Fibroblast of lung (primary cell): ENCODE measurements around the gene CCDC38. TPM values are rescaled to one million over a fixed set of nuclear protein-coding genes. Genes with fewer than 3 reads are reported as not detected.

ENCODE experiments used
- DNase-seq, 2 donors: peaks; one replicate each; pipeline versions ENCODE4 v3.0.0 to v3.0.0-alpha.2; 2010; ENCODE audit warnings: low read depth in 2 of 2
- H2AFZ ChIP-seq: 2 replicates; pipeline ENCODE4 v1.5.1; 2012; ENCODE audit warnings: low read length, control low read depth, inconsistent platforms
- H3K27ac ChIP-seq: 2 replicates; pipeline ENCODE4 v1.5.1; 2011; ENCODE audit warnings: low read length, control low read depth; ENCODE audit not compliant: insufficient read depth
- H3K27me3 ChIP-seq: 2 replicates; pipeline ENCODE4 v1.5.1; 2011; ENCODE audit warnings: mild to moderate bottlenecking, low read length; ENCODE audit not compliant: control insufficient read depth, insufficient read depth
- H3K36me3 ChIP-seq: 2 replicates; pipeline ENCODE4 v1.5.1; 2011; ENCODE audit warnings: low read length; ENCODE audit not compliant: control insufficient read depth, insufficient read depth
- H3K4me1 ChIP-seq: 2 replicates; pipeline ENCODE4 v1.5.1; 2011; ENCODE audit warnings: low read length; ENCODE audit not compliant: control insufficient read depth, insufficient read depth; ENCODE audit errors: extremely low read depth
- H3K4me2 ChIP-seq: 2 replicates; pipeline ENCODE4 v1.5.1; 2011; ENCODE audit warnings: low read length, control low read depth; ENCODE audit not compliant: insufficient read depth; ENCODE audit errors: extremely low read depth
- H3K4me3 ChIP-seq, 4 experiments: fragments of 200-600 bp in 1 of 4; sonication (generic) in 1 of 4; replicated peaks in 1 of 4; 2 replicates each; pipeline ENCODE4 v1.5.1; 2011 to 2016; ENCODE audit warnings: low read length in 4 of 4, low read depth in 3 of 4, mild to moderate bottlenecking in 3 of 4, control low read depth in 2 of 4, inconsistent platforms in 1 of 4, mixed read lengths in 1 of 4; ENCODE audit not compliant: insufficient read depth in 1 of 4; ENCODE audit errors: control extremely low read depth in 1 of 4
- H3K79me2 ChIP-seq: 2 replicates; pipeline ENCODE4 v1.5.1; 2012; ENCODE audit warnings: mild to moderate bottlenecking, low read length, inconsistent platforms; ENCODE audit not compliant: control insufficient read depth, insufficient read depth
- H3K9ac ChIP-seq: 2 replicates; pipeline ENCODE4 v1.5.1; 2011; ENCODE audit warnings: mild to moderate bottlenecking, low read length, control low read depth; ENCODE audit not compliant: insufficient read depth
- H3K9me3 ChIP-seq: 2 replicates; pipeline ENCODE4 v1.5.1; 2012; ENCODE audit warnings: low read depth, low read length; ENCODE audit not compliant: control insufficient read depth, insufficient read depth
- H4K20me1 ChIP-seq: 2 replicates; pipeline ENCODE4 v1.5.1; 2011; ENCODE audit warnings: low read length; ENCODE audit not compliant: control insufficient read depth, insufficient read depth; ENCODE audit errors: extremely low read depth
- CTCF ChIP-seq, 2 donors: IDR thresholded peaks in 1 of 2; conservative IDR thresholded peaks in 1 of 2; 1 replicate in 1 of 2; 2 replicates in 1 of 2; pipeline ENCODE4 v1.5.1; 2011 to 2012; ENCODE audit warnings: low read length in 2 of 2, control low read depth in 1 of 2, inconsistent platforms in 1 of 2, low read depth in 1 of 2, mild to moderate bottlenecking in 1 of 2
- EZH2 ChIP-seq: IDR thresholded peaks from 2 replicates; pipeline ENCODE4 v1.5.1; 2012; ENCODE audit warnings: low read length, control low read depth, mild to moderate bottlenecking; ENCODE audit errors: missing control alignments
- polyA plus RNA-seq, 2 donors: library from polyadenylated mRNA; depleted of rRNA in 1 of 2; stranded (reverse) in 1 of 2; unstranded in 1 of 2; fragments of >200 nt; gene quantifications; 2 replicates each; pipeline ENCODE4 v1.2.1, GENCODE V29; 2011 to 2012; ENCODE audit warnings: missing spikeins in 1 of 2
- total RNA-seq: library from RNA; depleted of rRNA; stranded (reverse); fragments of >200 nt; gene quantifications from 2 replicates; pipeline ENCODE4 v1.2.1, GENCODE V29; 2014

The CCDC38 gene
- total and polyA plus RNA-seq, 2 donors (not counting 1 experiment from before 2014, with no cell fraction given): 0.05 TPM; not detected in 1

- Histone ChIP-seq H4K20me1 (no peaks in the 10 kb centered on the region), H3K27me3 (peaks cover 8% of the 10 kb centered on the region), H3K9ac (no peak overlapping the region), H3K79me2 (no peaks in the 10 kb centered on the region), H3K36me3 (no peaks in the 10 kb centered on the region), H3K27ac (no peak overlapping the region), H2AFZ (no peak overlapping the region), H3K9me3 (no peaks in the 10 kb centered on the region), H3K4me1 (no peaks in the 10 kb centered on the region), H3K4me3 (no peak overlapping the region), H3K4me2 (no peak overlapping the region)
- no peak for DNase-seq
- TF ChIP-seq EZH2: no peak
- TF ChIP-seq CTCF (conservative IDR thresholded peaks at IDR 0.05 in 1 of 2, IDR thresholded peaks at IDR 0.05 in 1 of 2; ENCODE audit: low read depth in 1 of 2, low read length in 2 of 2): no peak
Measured at GRCh38 chr12:95949477-95950206, 7.2 kb upstream of the CCDC38 start.

GRCh38 chr12:95944108-95944704, 1.8 kb upstream of the CCDC38 start:
- no peak overlapping the region for H3K4me2 ChIP-seq
- no peaks in the 10 kb centered on the region for H3K79me2 ChIP-seq
- H2AFZ ChIP-seq: no peak overlapping the region
- DNase-seq: no peak
- H3K4me3 ChIP-seq: no peak overlapping the region
- no peaks in the 10 kb centered on the region for H3K4me1 ChIP-seq
- no peaks in the 10 kb centered on the region for H3K36me3 ChIP-seq
- H3K27ac ChIP-seq: no peak overlapping the region
- TF ChIP-seq CTCF (conservative IDR thresholded peaks at IDR 0.05 in 1 of 2, IDR thresholded peaks at IDR 0.05 in 1 of 2; ENCODE audit: low read depth in 1 of 2, low read length in 2 of 2) (no peak), EZH2 (no peak)
- H3K9ac ChIP-seq: no peak overlapping the region
- peaks cover 1% of the 10 kb centered on the region for H3K27me3 ChIP-seq
- no peaks in the 10 kb centered on the region for H3K9me3 ChIP-seq
- H4K20me1 ChIP-seq: no peaks in the 10 kb centered on the region

GRCh38 chr12:95943330-95943842, 972 bp upstream of the CCDC38 start, which contains the start of gene AMDHD1:
Gene AMDHD1, plus strand, starts transcription at chr12:95943331. Its CDS starts 68 bp downstream, at chr12:95943399.
- Histone ChIP-seq H3K4me3 (peak within 1 kb of the TSS; percentile 46 to 90 (median 66)), H2AFZ (peak within 1 kb of the TSS; percentile 73), H3K4me2 (peak within 1 kb of the TSS; percentile 67), H3K4me1 (no peaks in the 10 kb centered on the region), H3K36me3 (no peaks in the 10 kb centered on the region), H4K20me1 (no peaks in the 10 kb centered on the region), H3K79me2 (no peaks in the 10 kb centered on the region), H3K27me3 (peaks cover 3% of the 10 kb centered on the region), H3K9me3 (no peaks in the 10 kb centered on the region), H3K27ac (no peak within 1 kb of the TSS), H3K9ac (peak within 1 kb of the TSS; percentile 33)
- DNase-seq: peak; percentile 46 to 61
- TF ChIP-seq CTCF (conservative IDR thresholded peaks at IDR 0.05 in 1 of 2, IDR thresholded peaks at IDR 0.05 in 1 of 2; ENCODE audit: low read depth in 1 of 2, low read length in 2 of 2): peak; percentile 5 to 19
- TF ChIP-seq EZH2: no peak
